GM12878 (cell line): ENCODE measurements around the gene LMX1A. TPM values are rescaled to one million over a fixed set of nuclear protein-coding genes. Genes with fewer than 3 reads are reported as not detected.

ENCODE experiments used
- ATAC-seq: fragments of 200-7000 bp; cut with Tn5 transposase; 3 replicates; pipeline ENCODE4 v1.9.1; 2020; ENCODE audit warnings: mild to moderate bottlenecking, moderate library complexity
- BruUV-seq: library from RNA; stranded (reverse); fragments of 400-500 nt; replicated peaks from 2 replicates; lab custom pipeline; 2021; lab: Mats Ljungman, UMichigan
- CTCF ChIA-PET: fragments of 300-600 bp; sonication (Branson Sonifier 250); formaldehyde crosslinking; extraction: SDS; loops from one replicate; lab custom pipeline; 2021; ENCODE audit warnings: inconsistent platforms; lab: Yijun Ruan, JAX
- POLR2A ChIA-PET: fragments of 350-600 bp; formaldehyde crosslinking; extraction: SDS; loops from one replicate; lab custom pipeline; 2021; ENCODE audit warnings: inconsistent platforms; lab: Charles Lee
- RAD21 ChIA-PET: fragments of 300-600 bp; sonication (Branson Sonifier 250); formaldehyde crosslinking; loops from one replicate; lab custom pipeline; 2023; ENCODE audit warnings: antibody characterized with exemption; ENCODE audit not compliant: unreplicated experiment; lab: Charles Lee
- SMC1A ChIA-PET: fragments of 300-600 bp; sonication (Branson Sonifier 250); formaldehyde crosslinking; loops from one replicate; lab custom pipeline; 2023; ENCODE audit not compliant: unreplicated experiment, uncharacterized antibody; lab: Charles Lee
- DNase-seq: peaks from one replicate; pipeline ENCODE4 v3.0.0-alpha.2; 2011; ENCODE audit warnings: low read depth, low spot score
- FAIRE-seq: peaks from 3 replicates; lab custom pipeline; 2011; peaks lifted over from hg19 to GRCh38; lab: Jason Lieb, UNC
- H2AFZ ChIP-seq: 2 replicates; pipeline ENCODE4 v1.6.0; 2011; ENCODE audit warnings: low read depth, low read length, control low read depth; ENCODE audit not compliant: control insufficient read depth
- H3K27ac ChIP-seq: 2 replicates; pipeline ENCODE4 v1.5.1; 2011; ENCODE audit warnings: control low read depth; ENCODE audit not compliant: control insufficient read depth, insufficient read depth
- H3K27me3 ChIP-seq, 2 experiments: replicated peaks in 1 of 2; 2 replicates each; pipeline versions ENCODE4 v1.6.0 to v1.6.1; 2011; ENCODE audit warnings: low read length in 1 of 2; ENCODE audit not compliant: control insufficient read depth in 2 of 2, insufficient read depth in 2 of 2
- H3K36me3 ChIP-seq, 2 experiments: 2 replicates each; pipeline ENCODE4 v1.5.1; 2011; ENCODE audit warnings: low read length in 1 of 2; ENCODE audit not compliant: control insufficient read depth in 2 of 2, insufficient read depth in 2 of 2
- H3K4me1 ChIP-seq: 2 replicates; pipeline ENCODE4 v1.6.1; 2011; ENCODE audit warnings: mild to moderate bottlenecking, low read length, moderate library complexity, mixed read lengths; ENCODE audit not compliant: control insufficient read depth, insufficient read depth
- H3K4me2 ChIP-seq: 2 replicates; pipeline ENCODE4 v1.6.0; 2011; ENCODE audit warnings: control low read depth; ENCODE audit not compliant: control insufficient read depth, insufficient read depth
- H3K4me3 ChIP-seq: fragments of 200-600 bp; sonication (generic); 2 replicates; pipeline ENCODE4 v1.5.1; 2016
- H3K79me2 ChIP-seq: 2 replicates; pipeline ENCODE4 v1.6.0; 2011; ENCODE audit warnings: low read length; ENCODE audit not compliant: control insufficient read depth, insufficient read depth
- H3K9ac ChIP-seq: 2 replicates; pipeline ENCODE4 v1.8.0; 2011; ENCODE audit warnings: low read length, control low read depth, mixed read lengths; ENCODE audit not compliant: control insufficient read depth, insufficient read depth
- H3K9me3 ChIP-seq: replicated peaks from 3 replicates; pipeline ENCODE4 v1.5.1; 2011; ENCODE audit warnings: mild to moderate bottlenecking, low read length; ENCODE audit not compliant: control insufficient read depth, insufficient read depth
- H4K20me1 ChIP-seq: 2 replicates; pipeline ENCODE4 v1.6.0; 2011; ENCODE audit not compliant: control insufficient read depth, insufficient read depth
- CTCF ChIP-seq, 3 experiments: IDR thresholded peaks in 2 of 3; conservative IDR thresholded peaks in 1 of 3; 2 replicates each; pipeline ENCODE4 v1.5.1; 2011; ENCODE audit warnings: low read depth in 3 of 3, low read length in 3 of 3, mild to moderate bottlenecking in 3 of 3, control low read depth in 2 of 3, moderate library complexity in 2 of 3, inconsistent platforms in 1 of 3, mixed read lengths in 1 of 3; ENCODE audit not compliant: control insufficient read depth in 2 of 3, insufficient read depth in 1 of 3; ENCODE audit errors: extremely low read depth in 1 of 3
- GABPA ChIP-seq: IDR thresholded peaks from 2 replicates; pipeline ENCODE4 v1.6.1; 2014; ENCODE audit warnings: antibody characterized with exemption, low read depth, mild to moderate bottlenecking, inconsistent platforms
- HCFC1 ChIP-seq: fragments of 150-350 bp; IDR thresholded peaks from 2 replicates; pipeline ENCODE4 v1.6.1; 2014; ENCODE audit warnings: low read length
- HDGF ChIP-seq: fragments of 450-650 bp; IDR thresholded peaks from 2 replicates; pipeline ENCODE4 v1.6.1; 2016; ENCODE audit warnings: antibody characterized with exemption
- NFYB ChIP-seq: IDR thresholded peaks from 2 replicates; pipeline ENCODE4 v1.6.1; 2011; ENCODE audit warnings: low read depth, mild to moderate bottlenecking, low read length, improper control_type of control experiment, moderate library complexity; ENCODE audit not compliant: insufficient read depth
- NR2F1 ChIP-seq: fragments of 450-650 bp; conservative IDR thresholded peaks from 2 replicates; pipeline ENCODE4 v1.6.1; 2017; ENCODE audit warnings: mild to moderate bottlenecking
- POU2F2 ChIP-seq: IDR thresholded peaks from 3 replicates; pipeline ENCODE4 v1.6.1; 2011; ENCODE audit warnings: low read depth, mild to moderate bottlenecking, low read length, borderline replicate concordance
- RUNX3 ChIP-seq: IDR thresholded peaks from 2 replicates; pipeline ENCODE4 v1.6.1; 2012; ENCODE audit warnings: low read length, inconsistent platforms
- TAF1 ChIP-seq: IDR thresholded peaks from 2 replicates; pipeline ENCODE4 v1.6.1; 2011; ENCODE audit warnings: mild to moderate bottlenecking, low read depth, low read length, borderline replicate concordance
- TCF12 ChIP-seq: IDR thresholded peaks from 2 replicates; pipeline ENCODE4 v1.6.1; 2011; ENCODE audit warnings: low read depth, mild to moderate bottlenecking, low read length
- YY1 ChIP-seq: IDR thresholded peaks from 2 replicates; pipeline ENCODE4 v1.6.1; 2011; ENCODE audit warnings: low read depth, mild to moderate bottlenecking, low read length
- ZBTB33 ChIP-seq: fragments of 450-650 bp; IDR thresholded peaks from 2 replicates; pipeline ENCODE4 v1.6.1; 2017; ENCODE audit warnings: mild to moderate bottlenecking
- WGBS: methylation state at CpG from one replicate; pipeline ENCODE4 v1.1.6; 2016; ENCODE audit warnings: low lambda C conversion rate; ENCODE audit not compliant: insufficient replicate concordance, insufficient coverage; ENCODE audit errors: missing lambda C conversion rate; 5-methylcytosine and 5-hydroxymethylcytosine counted together
- in situ Hi-C: fragments of 300-500 bp; cut with MboI; formaldehyde crosslinking; loops from 9 replicates; pipeline ENCODE4 v1.14.3; 2018; ENCODE audit warnings: mixed read lengths
- intact Hi-C: fragments of 100-400 bp; cut with micrococcal nuclease; formaldehyde crosslinking; loops from one replicate; pipeline ENCODE4 v1.14.2; 2022; ENCODE audit not compliant: unreplicated experiment
- polyA plus RNA-seq, 11 experiments: library from polyadenylated mRNA; depleted of rRNA in 4 of 11; unstranded in 6 of 11; stranded (reverse) in 5 of 11; fragments of >200 nt; fragmentation: Nextera tagmentation in 4 of 11; fragmentation: Illumina TruSeq in 1 of 11; extraction: Ambion mirVana in 4 of 11; extraction: Trizol in 1 of 11; gene quantifications; 1 replicate in 1 of 11; 2 replicates in 10 of 11; pipeline versions ENCODE4 v1.2.1 to v1.2.3, GENCODE V29; 2011 to 2016; ENCODE audit warnings: inconsistent platforms in 2 of 11, missing spikeins in 2 of 11, low read depth in 1 of 11
- total RNA-seq, 4 experiments: library from RNA; depleted of rRNA in 3 of 4; stranded (reverse); fragments of >200 nt in 3 of 4; fragmentation: Illumina TruSeq in 1 of 4; extraction: Trizol in 1 of 4; gene quantifications; 2 replicates each; pipeline versions ENCODE4 v1.2.1 to v1.2.3, GENCODE V29; 2013 to 2021
- TF ChIP-seq, protein P1 (sequence below): IDR thresholded peaks from 2 replicates; pipeline ENCODE4 v1.6.1; 2011; ENCODE audit warnings: borderline replicate concordance, low read depth, mild to moderate bottlenecking, moderate library complexity, low read length; ENCODE audit not compliant: insufficient read depth, poor library complexity, severe bottlenecking

LMX1A gene
- total and polyA plus RNA-seq, 10 of the 15 experiments (the other 5 are each of a cell fraction or from before 2014, with no cell fraction given) = not detected

DNA sequence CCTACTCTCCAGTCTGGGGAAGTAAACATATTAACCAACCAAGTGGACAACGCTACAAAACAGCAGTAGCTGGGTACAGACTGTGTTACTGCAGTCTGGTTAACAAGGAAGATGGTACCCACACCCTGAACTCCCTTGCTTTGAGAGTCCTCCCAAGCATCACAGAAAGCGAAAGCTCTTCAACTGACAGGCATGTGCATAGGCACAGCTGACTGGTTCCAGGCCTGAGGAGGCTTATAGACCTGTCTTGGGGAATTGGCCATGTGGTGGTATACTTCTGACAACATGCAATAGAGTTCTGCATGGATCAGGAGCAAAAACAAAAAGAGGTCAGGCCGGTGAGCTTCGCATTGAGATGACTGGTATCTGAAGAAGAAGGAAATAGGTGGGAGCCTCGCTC lies 17.4 kb downstream of the LMX1A start:
- H3K36me3 ChIP-seq = no peaks in the 10 kb centered on the region
- no peak overlapping the region for H3K4me2 ChIP-seq
- FAIRE-seq = no peak
- no peak for ATAC-seq
- H2AFZ ChIP-seq = no peak overlapping the region
- ChIA-PET CTCF (no interaction called here), RAD21 (no interaction called here), SMC1A (no interaction called here), POLR2A (no interaction called here)
- no TSS peak for BruUV-seq
- no peaks in the 10 kb centered on the region for H3K9me3 ChIP-seq
- H3K4me1 ChIP-seq = no peaks in the 10 kb centered on the region
- H3K27me3 ChIP-seq = peaks cover 0 to 2% of the 10 kb centered on the region in 2 experiments; a peak in 2 of 4 replicates
- no peaks in the 10 kb centered on the region for H4K20me1 ChIP-seq
- no peak for DNase-seq
- no peak overlapping the region for H3K9ac ChIP-seq
- H3K27ac ChIP-seq = no peak overlapping the region
- TF ChIP-seq, protein P1, sequence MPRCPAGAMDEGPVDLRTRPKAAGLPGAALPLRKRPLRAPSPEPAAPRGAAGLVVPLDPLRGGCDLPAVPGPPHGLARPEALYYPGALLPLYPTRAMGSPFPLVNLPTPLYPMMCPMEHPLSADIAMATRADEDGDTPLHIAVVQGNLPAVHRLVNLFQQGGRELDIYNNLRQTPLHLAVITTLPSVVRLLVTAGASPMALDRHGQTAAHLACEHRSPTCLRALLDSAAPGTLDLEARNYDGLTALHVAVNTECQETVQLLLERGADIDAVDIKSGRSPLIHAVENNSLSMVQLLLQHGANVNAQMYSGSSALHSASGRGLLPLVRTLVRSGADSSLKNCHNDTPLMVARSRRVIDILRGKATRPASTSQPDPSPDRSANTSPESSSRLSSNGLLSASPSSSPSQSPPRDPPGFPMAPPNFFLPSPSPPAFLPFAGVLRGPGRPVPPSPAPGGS = no peak
- TF ChIP-seq ZBTB33 (no peak), TAF1 (no peak)
- WGBS = 23% methylated on average over 5 of the region's 5 CpGs
- intact Hi-C loops (no loop called here), in situ Hi-C loops (no loop called here)
- H3K79me2 ChIP-seq = no peaks in the 10 kb centered on the region
- no peak overlapping the region for H3K4me3 ChIP-seq

GRCh38 chr1:165330483-165330882 lies 26.0 kb downstream of the LMX1A start:
- SMC1A ChIA-PET = interaction anchor here (0.8 kb wide), 1 partner anchor 12 kb away, joined by 3 read pairs; no protein-coding TSS in a partner anchor
- no peaks in the 10 kb centered on the region for H3K36me3 ChIP-seq
- no peak overlapping the region for H3K4me3 ChIP-seq
- no peaks in the 10 kb centered on the region for H3K4me1 ChIP-seq
- ATAC-seq (no peak), DNase-seq (no peak), FAIRE-seq (no peak)
- H3K27ac ChIP-seq = no peak overlapping the region
- CTCF ChIA-PET = no interaction called here
- no peaks in the 10 kb centered on the region; a peak in 2 of 4 replicates for H3K27me3 ChIP-seq
- RAD21 ChIA-PET = no interaction called here
- BruUV-seq = no TSS peak
- POLR2A ChIA-PET = no interaction called here
- intact Hi-C loops = no loop called here
- in situ Hi-C loops = no loop called here
- H4K20me1 ChIP-seq = no peaks in the 10 kb centered on the region
- H2AFZ ChIP-seq = no peak overlapping the region
- no peak overlapping the region for H3K9ac ChIP-seq
- H3K79me2 ChIP-seq = no peaks in the 10 kb centered on the region
- no peaks in the 10 kb centered on the region for H3K9me3 ChIP-seq
- WGBS = 0% methylated on average over 3 of the region's 3 CpGs
- H3K4me2 ChIP-seq = no peak overlapping the region
- TF ChIP-seq HDGF = no peak
- no peak for TF ChIP-seq NFYB
- no peak for TF ChIP-seq RUNX3
- no peak for TF ChIP-seq CTCF (IDR thresholded peaks at IDR 0.05 in 2 of 3, conservative IDR thresholded peaks at IDR 0.05 in 1 of 3; ENCODE audit: control insufficient read depth in 2 of 3, extremely low read depth in 1 of 3, insufficient read depth in 1 of 3, low read depth in 3 of 3, low read length in 3 of 3)
- TF ChIP-seq GABPA = no peak
- no peak for TF ChIP-seq TCF12
- TF ChIP-seq NR2F1 = no peak
- TF ChIP-seq POU2F2 = no peak
- no peak for TF ChIP-seq YY1
- TF ChIP-seq HCFC1 = no peak
